ENCODE data around the gene MB21D2.

DNA sequence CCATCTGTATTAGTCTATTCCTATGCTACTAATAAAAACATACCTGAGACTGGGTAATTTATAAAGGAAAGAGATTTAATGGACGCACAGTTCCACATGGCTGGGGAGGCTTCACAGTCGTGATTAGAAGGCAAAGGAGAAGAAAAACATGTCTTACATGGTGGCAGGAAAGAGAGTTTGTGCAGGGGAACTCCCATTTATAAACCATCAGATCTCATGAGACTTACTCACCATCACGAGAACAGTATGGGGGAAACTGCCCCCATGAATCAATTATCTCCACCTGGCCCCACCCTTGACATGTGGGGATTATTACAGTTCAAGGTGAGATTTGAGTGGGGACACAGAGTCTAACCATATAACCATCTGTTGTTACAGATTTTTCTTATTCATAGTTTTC lies 42.1 kb upstream of the MB21D2 start:
- TF ChIP-seq GATA2 (IDR thresholded peaks at IDR 0.05; ENCODE audit: low read depth, low read length) (no peak), GATA3 (IDR thresholded peaks at IDR 0.05; ENCODE audit: low read depth, low read length) (no peak)

Data from SH-SY5Y (cell line).